GM21576 (cell line): ENCODE data around the gene MCAT.

Experiments
- ATAC-seq: cut with Tn5 transposase; IDR thresholded peaks from one replicate; pipeline ENCODE4 v1.9.1; 2021; ENCODE audit warnings: mild to moderate bottlenecking, moderate library complexity; ENCODE audit not compliant: unreplicated experiment

MCAT gene

GRCh38 chr22:43173976-43174720 is 30.9 kb upstream of the MCAT start:
- ATAC-seq, result no peak

GRCh38 chr22:43173566-43173965 is 30.4 kb upstream of the MCAT start:
- ATAC-seq, result no peak

DNA sequence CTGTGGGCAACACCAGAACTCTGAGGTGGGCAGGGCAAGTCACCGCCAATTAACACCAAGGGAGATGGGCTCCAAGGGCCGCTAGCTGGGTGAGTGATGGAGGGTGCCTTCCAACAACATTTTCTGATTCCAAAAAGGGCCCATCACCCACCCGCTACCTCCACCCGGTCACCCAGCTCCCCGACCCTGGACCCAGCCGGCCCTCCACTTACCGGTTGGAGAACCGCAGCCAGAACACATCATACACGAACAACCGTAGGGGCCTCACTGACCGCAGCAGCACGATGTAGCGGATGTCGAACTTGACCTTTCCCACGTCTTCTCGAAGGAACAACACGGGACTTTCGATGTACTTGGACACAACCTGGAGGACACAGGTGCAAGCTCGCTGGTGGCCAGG is 29.0 kb upstream of the MCAT start:
- ATAC-seq, result no peak

DNA sequence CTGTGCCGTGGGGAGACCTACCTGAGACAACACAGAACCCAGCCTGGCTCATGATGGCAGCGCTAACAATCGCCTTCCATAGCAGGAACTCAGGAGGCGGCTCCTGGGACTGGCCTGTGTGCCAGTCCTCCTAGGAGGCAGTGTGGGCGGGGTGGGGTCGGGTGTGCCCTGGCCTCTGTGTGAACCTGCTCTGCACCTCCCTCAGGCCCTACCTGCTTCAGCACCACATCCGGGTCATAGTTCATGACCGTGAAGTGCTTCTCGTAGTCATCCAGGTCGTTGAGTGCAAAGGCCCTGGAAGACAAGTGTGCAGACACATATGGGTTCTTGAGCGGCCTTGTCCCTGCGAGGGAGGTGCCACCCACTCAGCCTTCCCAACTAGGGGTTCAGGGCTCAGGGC is 28.4 kb upstream of the MCAT start:
- no peak for ATAC-seq

GRCh38 chr22:43171019-43171491 is 27.9 kb upstream of the MCAT start:
- ATAC-seq, result no peak

GRCh38 chr22:43170131-43170480 is 26.9 kb upstream of the MCAT start:
- ATAC-seq, result no peak

GRCh38 chr22:43169310-43170130 is 26.3 kb upstream of the MCAT start:
- no peak for ATAC-seq

DNA sequence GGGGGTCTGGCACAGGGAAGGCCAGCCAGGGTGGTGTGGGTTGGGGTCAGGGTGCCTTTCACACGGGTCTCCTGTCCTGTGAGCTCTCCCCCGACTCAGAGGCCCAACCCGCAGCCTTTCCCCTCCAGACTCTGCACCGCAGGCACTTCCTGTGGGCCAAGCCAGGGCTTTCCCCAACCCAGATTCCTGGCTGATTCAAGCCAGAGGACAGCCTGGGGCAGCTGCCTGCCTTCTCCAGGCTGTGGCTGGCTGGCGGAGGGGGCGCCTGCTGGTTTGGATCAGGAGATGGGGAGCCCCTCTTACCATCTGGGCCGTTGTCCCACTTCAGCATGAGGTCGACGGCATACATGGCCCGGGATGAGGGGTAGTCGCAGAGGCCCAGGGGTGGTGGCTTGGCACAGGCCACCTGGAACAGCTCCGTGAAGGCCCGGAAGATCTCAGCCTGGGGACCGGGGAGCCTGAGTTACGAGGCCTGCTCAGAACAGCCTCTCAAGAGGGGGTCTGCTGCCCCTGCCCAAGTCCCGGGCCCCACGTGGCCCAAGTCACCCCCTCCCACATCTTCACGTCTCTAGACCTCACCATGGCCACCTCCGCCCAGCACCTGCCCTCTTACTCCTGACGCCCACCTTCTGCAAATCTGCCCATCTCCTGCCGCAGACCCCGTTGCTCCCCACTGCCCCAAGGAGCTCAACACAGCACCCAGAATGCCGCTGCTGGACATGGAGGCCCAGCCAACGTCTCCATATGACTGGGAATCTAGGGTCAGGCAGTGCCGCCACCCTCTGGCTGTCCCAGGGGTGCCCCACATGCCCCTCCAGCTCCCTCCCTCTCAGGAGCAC is 25.5 kb upstream of the MCAT start:
- no peak for ATAC-seq

DNA sequence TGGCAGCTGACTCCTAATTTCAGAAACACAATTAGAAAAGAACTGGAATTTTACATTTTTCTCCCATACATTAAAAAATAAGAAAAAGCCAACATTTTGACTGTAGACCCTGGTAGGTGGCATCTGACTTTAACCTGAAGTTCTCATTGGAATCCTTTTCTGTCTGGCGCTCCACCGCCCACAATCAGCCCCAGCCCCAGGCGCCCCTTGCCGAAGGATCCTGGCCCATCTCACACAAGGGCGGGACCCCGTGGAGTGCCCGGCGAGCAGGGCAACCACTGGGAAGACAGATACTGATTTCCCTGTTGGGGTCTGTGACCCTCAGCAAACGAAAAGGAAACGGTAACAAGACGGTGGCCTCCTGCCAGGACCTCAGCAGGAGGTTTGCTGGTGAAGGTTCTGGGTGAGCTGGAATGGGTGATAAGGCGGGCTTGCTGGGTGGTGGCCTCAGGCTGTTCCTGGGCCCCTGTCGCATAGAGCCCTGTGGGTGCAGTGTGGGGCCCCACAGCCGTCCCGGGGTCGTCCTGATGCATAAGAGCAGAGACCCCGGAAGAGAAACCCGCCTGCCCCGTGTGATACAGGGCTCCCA is 23.9 kb upstream of the MCAT start:
- no peak for ATAC-seq

DNA sequence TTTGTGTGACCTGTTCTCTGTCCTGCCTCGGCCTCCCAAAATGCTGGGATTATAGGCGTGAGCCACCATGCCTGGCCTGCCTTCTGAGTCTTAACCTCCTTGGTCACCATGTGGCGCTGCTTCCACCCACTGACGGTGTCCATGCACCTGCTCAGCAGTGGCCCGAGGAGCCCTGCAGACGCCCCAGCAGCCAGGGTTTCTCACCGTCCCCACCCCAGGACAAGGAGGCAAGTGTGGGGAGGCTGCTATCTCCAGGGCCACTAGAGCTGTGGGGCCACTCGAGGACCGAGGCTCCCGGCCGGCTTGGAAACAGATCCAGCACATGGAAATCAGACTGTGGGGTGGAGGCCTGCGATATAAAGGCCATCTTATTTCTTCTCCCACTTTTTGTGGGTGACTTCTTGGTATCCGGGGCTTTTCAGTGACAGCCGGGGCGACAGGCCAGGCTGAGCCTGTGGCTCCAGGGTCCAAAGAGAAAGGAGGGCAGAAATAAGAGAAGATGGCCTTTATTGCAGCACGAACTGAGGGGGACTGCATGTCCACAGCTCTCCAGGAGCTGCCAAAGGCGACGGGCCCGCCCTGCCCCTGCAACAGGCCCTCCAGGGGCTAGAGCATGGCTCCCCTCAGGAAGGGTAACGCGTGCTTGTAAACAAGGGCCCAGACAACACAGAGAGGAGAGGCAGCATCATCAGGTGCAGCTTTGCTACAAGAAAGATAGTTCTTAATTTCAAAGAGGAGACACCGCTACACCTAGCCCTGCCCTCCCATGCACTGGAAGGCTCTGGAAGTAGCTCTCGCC is 23.1 kb upstream of the MCAT start:
- no peak for ATAC-seq

DNA sequence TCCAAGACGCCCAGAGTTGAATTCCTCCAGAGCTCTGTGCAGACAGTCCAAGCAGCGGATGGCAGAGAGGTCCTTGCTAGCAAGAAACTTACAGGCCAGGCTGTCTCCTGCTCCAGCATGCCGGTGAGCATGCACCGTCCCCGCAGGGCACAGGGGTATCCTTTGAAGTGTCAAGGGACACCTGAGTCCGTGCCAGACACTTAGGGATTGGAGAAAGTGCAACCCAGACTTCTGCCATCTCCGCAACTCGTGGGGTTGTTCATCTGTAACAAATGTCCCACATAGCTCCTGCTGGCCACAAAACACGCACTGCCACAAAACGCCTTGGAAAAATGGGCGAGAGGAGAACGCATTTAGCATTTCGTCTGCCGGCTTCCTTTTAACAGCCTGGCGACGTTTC is 21.4 kb upstream of the MCAT start:
- ATAC-seq, result no peak

GRCh38 chr22:43163241-43163795 is 20.1 kb upstream of the MCAT start:
- ATAC-seq, result no peak

DNA sequence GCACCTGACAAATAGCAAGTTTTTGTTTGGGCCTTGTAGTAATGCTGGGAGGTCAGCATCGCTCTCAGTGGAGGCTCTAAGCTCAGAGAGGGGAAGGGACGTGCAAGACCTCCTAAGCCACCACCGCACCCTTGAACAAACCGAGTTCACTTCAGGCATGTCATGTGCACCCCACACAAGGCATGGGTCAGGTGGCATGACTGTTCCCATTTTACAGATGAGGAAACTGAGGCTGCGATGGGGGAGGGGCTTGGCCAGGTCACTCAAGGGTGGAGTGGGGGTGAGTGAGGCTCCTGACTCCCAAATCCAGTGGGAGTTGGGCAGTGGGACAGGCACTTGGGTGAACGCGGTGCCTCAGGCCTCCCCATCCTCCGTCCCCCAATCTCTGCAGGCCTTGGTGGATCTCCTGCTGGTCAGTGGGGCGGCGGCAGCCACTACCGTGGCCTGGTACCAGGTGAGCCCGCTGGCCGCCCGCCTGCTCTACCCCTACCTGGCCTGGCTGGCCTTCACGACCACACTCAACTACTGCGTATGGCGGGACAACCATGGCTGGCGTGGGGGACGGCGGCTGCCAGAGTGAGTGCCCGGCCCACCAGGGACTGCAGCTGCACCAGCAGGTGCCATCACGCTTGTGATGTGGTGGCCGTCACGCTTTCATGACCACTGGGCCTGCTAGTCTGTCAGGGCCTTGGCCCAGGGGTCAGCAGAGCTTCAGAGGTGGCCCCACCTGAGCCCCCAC is 19.4 kb upstream of the MCAT start:
- ATAC-seq, result no peak

DNA sequence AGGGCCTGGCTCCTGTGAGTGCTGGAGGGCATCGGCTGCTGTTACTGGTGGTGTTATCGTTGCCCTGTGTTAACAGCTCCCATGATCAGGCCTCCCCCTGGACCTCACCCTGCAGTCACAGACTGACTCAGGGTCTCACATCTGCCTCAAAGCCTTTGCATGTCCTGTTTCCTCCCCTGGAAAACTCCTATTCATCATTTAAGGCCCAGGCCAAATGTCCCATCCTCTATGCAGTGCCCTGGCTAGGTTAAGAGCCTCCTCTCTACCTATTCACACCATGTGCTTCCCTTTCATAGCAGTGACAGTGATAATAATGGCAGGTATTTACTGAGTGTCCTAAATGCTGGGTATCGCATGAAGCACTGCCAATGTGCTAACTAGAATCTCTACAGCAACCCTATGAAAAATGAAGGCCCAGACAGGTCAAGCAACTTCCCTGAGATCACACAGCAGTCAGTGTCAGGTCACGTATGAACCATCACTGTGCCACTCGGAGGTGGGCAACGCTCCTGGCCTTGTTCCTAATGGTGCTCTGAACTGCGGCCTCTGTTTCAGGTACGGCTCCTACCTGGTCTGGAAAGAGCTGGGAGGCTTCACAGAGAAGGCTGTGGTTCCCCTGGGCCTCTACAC is 17.4 kb upstream of the MCAT start:
- ATAC-seq, result no peak

- ATAC-seq, result no peak
Observed at GRCh38 chr22:43159484-43160178, 16.4 kb upstream of the MCAT start.

- ATAC-seq, result no peak
Observed at GRCh38 chr22:43158778-43159483, 15.7 kb upstream of the MCAT start.

DNA sequence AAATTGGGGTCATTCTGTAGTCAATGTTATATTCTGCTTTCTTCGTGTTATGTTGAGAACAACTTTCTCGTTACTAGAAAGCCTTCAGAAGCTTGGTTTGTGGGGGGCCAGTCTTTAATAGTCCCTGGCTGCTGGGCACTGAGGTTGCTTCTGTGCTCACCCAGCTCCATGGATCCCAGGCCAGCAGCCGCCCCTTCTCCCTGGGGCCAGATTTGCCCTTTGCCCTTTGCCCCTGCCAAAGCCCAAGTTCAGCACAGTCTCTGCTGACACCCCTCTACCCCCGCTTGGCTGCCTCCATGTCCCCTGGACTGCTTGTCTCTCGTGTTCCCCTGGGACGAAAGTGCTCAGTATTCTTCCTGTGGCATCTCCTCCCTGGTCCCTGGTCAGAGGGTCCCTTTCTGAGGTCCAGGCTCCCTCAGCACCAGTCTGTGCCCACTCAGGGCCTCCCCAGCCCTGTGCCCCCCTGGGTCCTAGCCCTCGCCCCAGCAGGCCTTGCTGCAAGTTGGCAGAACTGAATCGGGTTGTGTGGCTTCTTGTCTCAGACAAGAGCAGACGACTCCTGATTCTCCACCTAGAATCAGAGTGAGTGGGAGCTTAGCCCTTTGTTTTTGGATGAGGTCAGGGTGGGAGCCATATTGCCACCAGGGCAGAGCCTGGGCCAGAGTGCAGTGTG is 14.8 kb upstream of the MCAT start:
- ATAC-seq, result no peak
